Naive thymus-derived CD4-positive, alpha-beta T cell (primary cell): Measurements from ENCODE around the gene UNC13B. TPM values are rescaled to one million over a fixed set of nuclear protein-coding genes. Genes with fewer than 3 reads are reported as not detected.

Experiments used
- ATAC-seq: fragments of 150-1000 bp; cut with Tn5 transposase; 2 replicates; pipeline ENCODE4 v1.10.0; 2021; ENCODE audit warnings: mild to moderate bottlenecking, moderate library complexity
- CTCF ChIA-PET: fragments of 350-600 bp; sonication (Branson Sonifier 250); formaldehyde crosslinking; loops from one replicate; lab custom pipeline; 2021; ENCODE audit warnings: antibody characterized with exemption; lab: Charles Lee
- POLR2A ChIA-PET: fragments of 350-600 bp; sonication (Branson Sonifier 250); formaldehyde crosslinking; loops from one replicate; lab custom pipeline; 2021; ENCODE audit warnings: antibody characterized with exemption, inconsistent platforms; lab: Charles Lee
- DNase-seq, 9 donors: peaks; one replicate each; pipeline versions ENCODE4 v3.0.0 to v3.0.0-alpha.2; 2020 to 2022; ENCODE audit warnings: mixed read lengths in 1 of 9
- H3K27ac ChIP-seq: one replicate; pipeline ENCODE4 v1.7.0; 2013; ENCODE audit warnings: mild to moderate bottlenecking, low read depth, low read length, moderate library complexity
- H3K27me3 ChIP-seq, 2 donors: one replicate each; pipeline ENCODE4 v1.7.0; 2013; ENCODE audit warnings: low read length in 2 of 2, mild to moderate bottlenecking in 2 of 2, moderate library complexity in 2 of 2; ENCODE audit not compliant: control insufficient read depth in 2 of 2, insufficient read depth in 2 of 2
- H3K36me3 ChIP-seq, 3 experiments: 1 replicate in 2 of 3; 2 replicates in 1 of 3; pipeline ENCODE4 v1.7.0; 2013; ENCODE audit warnings: low read length in 3 of 3, mild to moderate bottlenecking in 3 of 3, moderate library complexity in 1 of 3; ENCODE audit not compliant: insufficient read depth in 3 of 3, control insufficient read depth in 2 of 3
- H3K4me1 ChIP-seq, 2 donors: one replicate each; pipeline ENCODE4 v1.7.0; 2013; ENCODE audit warnings: low read length in 2 of 2, mild to moderate bottlenecking in 2 of 2, moderate library complexity in 1 of 2; ENCODE audit not compliant: control insufficient read depth in 2 of 2, insufficient read depth in 2 of 2
- H3K4me3 ChIP-seq: 2 replicates; pipeline ENCODE4 v1.7.0; 2013; ENCODE audit warnings: mild to moderate bottlenecking, low read length
- H3K9me3 ChIP-seq, 3 experiments: 1 replicate in 2 of 3; 2 replicates in 1 of 3; pipeline ENCODE4 v1.7.0; 2013; ENCODE audit warnings: low read length in 3 of 3; ENCODE audit not compliant: control insufficient read depth in 2 of 3
- H3K27ac Mint-ChIP-seq, 9 donors: one replicate each; pipeline ENCODE4 v1.8.0; 2020 to 2022; ENCODE audit warnings: mixed read lengths in 9 of 9, mild to moderate bottlenecking in 8 of 9, moderate library complexity in 5 of 9, inconsistent platforms in 2 of 9
- H3K27me3 Mint-ChIP-seq, 5 donors: one replicate each; pipeline ENCODE4 v1.8.0; 2021 to 2022; ENCODE audit warnings: mixed read lengths in 5 of 5, mild to moderate bottlenecking in 1 of 5
- H3K36me3 Mint-ChIP-seq, 5 donors: one replicate each; pipeline ENCODE4 v1.8.0; 2020 to 2022; ENCODE audit warnings: mixed read lengths in 5 of 5, mild to moderate bottlenecking in 3 of 5, inconsistent platforms in 1 of 5
- H3K4me1 Mint-ChIP-seq, 7 donors: one replicate each; pipeline ENCODE4 v1.8.0; 2020 to 2022; ENCODE audit warnings: mixed read lengths in 7 of 7, mild to moderate bottlenecking in 3 of 7, inconsistent platforms in 1 of 7
- H3K4me3 Mint-ChIP-seq, 10 donors: one replicate each; pipeline ENCODE4 v1.8.0; 2020 to 2022; ENCODE audit warnings: mild to moderate bottlenecking in 10 of 10, mixed read lengths in 10 of 10, moderate library complexity in 6 of 10, inconsistent platforms in 2 of 10
- H3K9me3 Mint-ChIP-seq, 11 donors: one replicate each; pipeline ENCODE4 v1.8.0; 2020 to 2022; ENCODE audit warnings: mixed read lengths in 11 of 11, mild to moderate bottlenecking in 4 of 11, inconsistent platforms in 1 of 11, moderate library complexity in 1 of 11
- intact Hi-C, 2 donors: fragments of 100-400 bp; cut with micrococcal nuclease; formaldehyde crosslinking; loops; one replicate each; pipeline ENCODE4 v1.15.1; 2023
- polyA plus RNA-seq, 2 donors: library from polyadenylated mRNA; unstranded; fragments of 300-500 nt; fragmentation: Illumina TruSeq; gene quantifications; one replicate each; pipeline ENCODE4 v1.2.3, GENCODE V29; 2021
- total RNA-seq, 6 experiments: library from RNA in 5 of 6; stranded (reverse) in 5 of 6; gene quantifications; 1 replicate in 5 of 6; 2 replicates in 1 of 6; pipeline ENCODE4 v1.2.3 and lab custom pipeline; 2021 to 2026

Gene UNC13B
- total and polyA plus RNA-seq, 7 experiments from 2014 or later = 0.21 to 1.6 (median 0.85) TPM

- Histone ChIP-seq H3K27ac (no peak overlapping the region), H3K27me3 (no peaks in the 10 kb centered on the region), H3K36me3 (no peaks in the 10 kb centered on the region), H3K9me3 (no peaks in the 10 kb centered on the region), H3K4me3 (no peak overlapping the region), H3K4me1 (no peaks in the 10 kb centered on the region)
- POLR2A ChIA-PET = no interaction called here
- peaks cover 23 to 53% (median 38%) of the 10 kb centered on the region in 5 donors for H3K27me3 Mint-ChIP-seq
- DNase-seq = no peak
- no peak for ATAC-seq
- intact Hi-C loops = no loop called here
- H3K4me1 Mint-ChIP-seq = no peaks in the 10 kb centered on the region
- peaks cover 0 to 6% (median 0%) of the 10 kb centered on the region in 11 donors for H3K9me3 Mint-ChIP-seq
- CTCF ChIA-PET = no interaction called here
- H3K27ac Mint-ChIP-seq = no peak overlapping the region
- no peak overlapping the region for H3K4me3 Mint-ChIP-seq
- H3K36me3 Mint-ChIP-seq = peaks cover 0 to 3% (median 0%) of the 10 kb centered on the region in 5 donors
Measured at GRCh38 chr9:35422753-35423152, 260.9 kb downstream of the UNC13B start.

GRCh38 chr9:35423499-35423898, 261.7 kb downstream of the UNC13B start:
- Histone ChIP-seq H3K4me1 (no peaks in the 10 kb centered on the region), H3K4me3 (no peak overlapping the region), H3K27ac (no peak overlapping the region), H3K9me3 (no peaks in the 10 kb centered on the region), H3K27me3 (no peaks in the 10 kb centered on the region), H3K36me3 (no peaks in the 10 kb centered on the region)
- Mint-ChIP-seq H3K4me1 (no peaks in the 10 kb centered on the region), H3K9me3 (peaks cover 0 to 11% (median 6%) of the 10 kb centered on the region in 11 donors), H3K4me3 (no peak overlapping the region), H3K27me3 (peaks cover 23 to 54% (median 38%) of the 10 kb centered on the region in 5 donors), H3K27ac (no peak overlapping the region), H3K36me3 (peaks cover 0 to 7% (median under 1%) of the 10 kb centered on the region in 5 donors)
- intact Hi-C loops = no loop called here
- CTCF ChIA-PET = interaction anchor here (0.5 kb wide), 1 partner anchor 93 kb away, joined by 4 read pairs; no protein-coding TSS in a partner anchor
- DNase-seq (no peak), ATAC-seq (no peak)
- POLR2A ChIA-PET = no interaction called here

GRCh38 chr9:35424356-35425352, 262.8 kb downstream of the UNC13B start:
- Mint-ChIP-seq H3K4me3 (no peak overlapping the region), H3K36me3 (peaks cover 0 to 14% (median 4%) of the 10 kb centered on the region in 5 donors)
- CTCF ChIA-PET = no interaction called here

GRCh38 chr9:35426627-35427026, 264.8 kb downstream of the UNC13B start:
- H3K36me3 Mint-ChIP-seq = peaks cover 0 to 14% (median 4%) of the 10 kb centered on the region in 5 donors
- CTCF ChIA-PET = no interaction called here
- DNase-seq = no peak
- no peak for ATAC-seq
- no peaks in the 10 kb centered on the region for H3K36me3 ChIP-seq
- peaks cover 0 to 18% (median 11%) of the 10 kb centered on the region in 11 donors for H3K9me3 Mint-ChIP-seq
- no peaks in the 10 kb centered on the region for H3K4me1 Mint-ChIP-seq
- H3K27ac Mint-ChIP-seq = no peak overlapping the region
- H3K4me3 ChIP-seq = no peak overlapping the region
- H3K4me3 Mint-ChIP-seq = no peak overlapping the region
- peaks cover 26 to 48% (median 35%) of the 10 kb centered on the region in 5 donors for H3K27me3 Mint-ChIP-seq
- H3K9me3 ChIP-seq = no peaks in the 10 kb centered on the region
- H3K27me3 ChIP-seq = no peaks in the 10 kb centered on the region
- H3K4me1 ChIP-seq = no peaks in the 10 kb centered on the region
- intact Hi-C loops = no loop called here
- POLR2A ChIA-PET = no interaction called here
- no peak overlapping the region for H3K27ac ChIP-seq

More at GRCh38 chr9:35424356-35425352, 262.8 kb downstream of the UNC13B start:
- Mint-ChIP-seq H3K4me1 (no peaks in the 10 kb centered on the region), H3K27me3 (peaks cover 26 to 55% (median 44%) of the 10 kb centered on the region in 5 donors), H3K9me3 (peaks cover 0 to 18% (median 11%) of the 10 kb centered on the region in 11 donors), H3K27ac (no peak overlapping the region)
- POLR2A ChIA-PET = no interaction called here
- H3K9me3 ChIP-seq = no peaks in the 10 kb centered on the region
- no peak overlapping the region for H3K27ac ChIP-seq
- ATAC-seq (no peak), DNase-seq (no peak)
- no peaks in the 10 kb centered on the region for H3K27me3 ChIP-seq
- H3K4me3 ChIP-seq = no peak overlapping the region
- intact Hi-C loops = no loop called here
- no peaks in the 10 kb centered on the region for H3K4me1 ChIP-seq
- H3K36me3 ChIP-seq = no peaks in the 10 kb centered on the region

- H3K36me3 Mint-ChIP-seq = peaks cover 0 to 14% (median 4%) of the 10 kb centered on the region in 5 donors
Measured at GRCh38 chr9:35431467-35431866, 269.7 kb downstream of the UNC13B start.

GRCh38 chr9:35432076-35432475, 270.3 kb downstream of the UNC13B start:
- peaks cover 0 to 14% (median 4%) of the 10 kb centered on the region in 5 donors for H3K36me3 Mint-ChIP-seq
- H3K36me3 ChIP-seq = no peaks in the 10 kb centered on the region
- H3K27me3 ChIP-seq = no peaks in the 10 kb centered on the region
- H3K27ac Mint-ChIP-seq = no peak overlapping the region
- no peaks in the 10 kb centered on the region for H3K4me1 Mint-ChIP-seq
- H3K27me3 Mint-ChIP-seq = peaks cover 19 to 51% (median 29%) of the 10 kb centered on the region in 5 donors
- H3K4me3 ChIP-seq = no peak overlapping the region
- H3K4me1 ChIP-seq = no peaks in the 10 kb centered on the region
- intact Hi-C loops = no loop called here
- H3K27ac ChIP-seq = no peak overlapping the region
- H3K4me3 Mint-ChIP-seq = no peak overlapping the region
- H3K9me3 ChIP-seq = no peaks in the 10 kb centered on the region
- CTCF ChIA-PET = no interaction called here
- peaks cover 0 to 18% (median 11%) of the 10 kb centered on the region in 11 donors for H3K9me3 Mint-ChIP-seq
- POLR2A ChIA-PET = no interaction called here
- ATAC-seq (no peak), DNase-seq (no peak)

More at GRCh38 chr9:35431467-35431866, 269.7 kb downstream of the UNC13B start:
- Histone ChIP-seq H3K27ac (no peak overlapping the region), H3K9me3 (no peaks in the 10 kb centered on the region), H3K4me3 (no peak overlapping the region), H3K36me3 (no peaks in the 10 kb centered on the region), H3K27me3 (no peaks in the 10 kb centered on the region), H3K4me1 (no peaks in the 10 kb centered on the region)
- POLR2A ChIA-PET = no interaction called here
- peaks cover 22 to 57% (median 33%) of the 10 kb centered on the region in 5 donors for H3K27me3 Mint-ChIP-seq
- H3K27ac Mint-ChIP-seq = no peak overlapping the region
- ATAC-seq (no peak), DNase-seq (no peak)
- peaks cover 0 to 18% (median 11%) of the 10 kb centered on the region in 11 donors for H3K9me3 Mint-ChIP-seq
- H3K4me1 Mint-ChIP-seq = no peaks in the 10 kb centered on the region
- CTCF ChIA-PET = no interaction called here
- intact Hi-C loops = no loop called here
- H3K4me3 Mint-ChIP-seq = no peak overlapping the region
